ENCODE results near the gene MEF2B.

The MEF2B gene
- 0 to 0.34 reads per million in 2 donors for total RNA-seq

DNA sequence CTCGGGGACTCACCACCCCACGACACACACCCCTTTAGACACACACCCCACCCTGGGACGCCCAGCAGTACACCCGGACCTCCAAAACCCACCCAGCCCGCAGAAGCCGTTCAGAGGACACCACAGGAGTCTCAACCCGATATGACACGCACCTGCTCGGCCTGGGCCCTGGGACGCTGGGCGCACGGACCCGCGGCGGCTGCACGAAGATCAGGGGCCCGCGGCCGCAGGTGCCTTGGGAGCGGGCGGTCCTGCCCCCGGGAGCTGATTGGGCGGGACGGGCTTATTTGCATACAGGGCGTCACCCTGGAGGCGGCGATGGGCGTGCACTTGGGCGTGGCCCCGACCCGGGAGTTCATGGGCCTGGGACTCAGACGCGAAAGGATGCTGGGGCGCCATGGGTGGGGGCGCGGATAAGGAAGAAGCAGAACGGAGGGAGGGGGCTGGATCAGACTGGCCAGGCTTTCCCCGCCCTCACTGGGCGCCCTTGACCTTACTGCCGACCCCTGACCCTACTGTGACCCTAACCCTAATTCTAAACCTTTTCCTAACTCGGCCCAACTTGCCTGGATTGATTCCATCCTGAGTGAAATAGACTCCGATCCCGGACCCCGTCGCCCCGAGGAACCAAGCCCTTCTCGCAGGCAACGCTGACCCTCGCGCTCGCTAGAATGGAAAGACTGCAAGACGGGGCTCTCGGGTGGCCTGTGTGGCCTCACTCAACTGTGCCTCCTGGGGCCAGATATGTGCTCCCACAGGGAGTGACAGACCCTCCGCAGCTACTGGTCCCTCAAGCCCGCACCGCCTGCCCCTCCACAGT is at the start of gene MEF2B:
Gene MEF2B, minus strand, starts transcription at position 211 of the 820 bp plus-strand sequence. CDS start 19,528 bp downstream, outside the sequence.
- DNase-seq, result peak; percentile 47 to 83 (median 64)

DNA sequence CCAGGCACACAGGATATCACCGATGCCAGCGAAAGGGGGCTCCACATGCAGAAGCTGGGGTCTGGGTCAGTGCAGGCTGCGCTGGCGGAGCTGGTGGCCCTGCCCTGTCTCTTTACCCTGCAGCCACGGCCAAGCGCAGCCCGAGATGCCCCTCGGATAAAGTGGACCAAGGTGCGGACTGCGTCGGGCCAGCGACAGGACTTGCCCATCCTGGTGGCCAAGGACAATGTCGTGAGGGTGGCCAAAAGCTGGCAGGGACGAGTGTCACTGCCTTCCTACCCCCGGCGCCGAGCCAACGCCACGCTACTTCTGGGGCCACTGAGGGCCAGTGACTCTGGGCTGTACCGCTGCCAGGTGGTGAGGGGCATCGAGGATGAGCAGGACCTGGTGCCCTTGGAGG is 48.8 kb upstream of the MEF2B start:
- DNase-seq, result no peak

DNA sequence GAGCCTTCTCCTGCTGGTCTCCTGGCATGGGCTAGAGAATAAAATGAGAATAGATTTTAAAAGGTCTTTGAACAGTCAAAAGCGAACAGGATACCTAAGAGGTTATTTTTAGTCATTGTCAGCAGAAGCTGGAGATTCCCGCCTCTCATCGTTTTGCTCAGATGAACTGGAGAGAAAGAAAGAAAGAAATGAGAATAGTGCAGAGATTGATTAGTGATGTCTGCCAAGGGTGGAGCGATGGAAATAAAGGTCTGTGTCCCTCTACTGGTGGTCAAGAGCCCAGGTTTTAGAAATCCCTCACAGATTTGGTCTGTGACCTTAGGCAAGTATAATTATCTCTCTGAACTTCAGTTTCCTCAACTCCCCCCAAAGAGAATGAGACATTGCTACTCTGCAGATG is 47.0 kb upstream of the MEF2B start:
- DNase-seq, result peak in 1 of 5 experiments; percentile 26

DNA sequence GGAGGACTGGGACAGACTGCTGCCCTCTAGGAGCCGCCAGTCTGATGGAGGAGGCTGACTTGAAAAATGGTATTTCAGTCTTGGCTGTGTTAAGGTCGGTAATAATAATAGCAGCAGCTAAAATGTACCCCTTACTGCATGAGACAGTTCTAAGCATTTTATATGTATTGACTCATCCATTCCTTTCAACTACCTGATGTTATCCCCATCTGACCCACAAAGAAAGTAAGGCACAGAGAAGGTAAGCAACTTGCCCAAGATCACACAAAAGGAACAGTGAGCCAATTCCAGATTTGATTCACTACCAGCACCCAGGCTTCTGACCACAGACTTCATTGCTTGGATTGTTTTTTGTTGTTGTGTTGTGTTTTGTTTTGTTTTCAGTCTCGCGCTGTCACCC is 45.7 kb upstream of the MEF2B start:
- no peak for DNase-seq

DNA sequence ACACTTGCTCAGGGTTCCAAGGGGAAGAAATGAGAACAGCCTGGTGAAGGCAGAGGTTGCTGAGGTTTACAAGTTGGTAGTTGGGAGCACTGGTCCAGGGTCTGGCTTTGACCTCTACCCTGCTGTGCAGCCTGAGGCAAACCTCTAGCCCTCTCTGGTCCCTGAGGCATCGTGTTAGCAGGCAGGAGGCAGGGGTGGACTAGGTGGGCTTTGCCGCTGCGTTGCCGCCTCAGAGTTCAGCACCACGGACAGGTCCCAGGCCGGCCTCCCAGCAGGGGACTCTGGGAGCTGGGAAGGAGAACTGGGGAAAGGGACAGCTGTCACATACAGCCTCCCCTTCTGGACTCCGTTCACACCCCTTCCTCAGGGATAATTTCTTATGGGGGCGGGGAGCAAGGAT is 44.8 kb upstream of the MEF2B start:
- no peak for DNase-seq

DNA sequence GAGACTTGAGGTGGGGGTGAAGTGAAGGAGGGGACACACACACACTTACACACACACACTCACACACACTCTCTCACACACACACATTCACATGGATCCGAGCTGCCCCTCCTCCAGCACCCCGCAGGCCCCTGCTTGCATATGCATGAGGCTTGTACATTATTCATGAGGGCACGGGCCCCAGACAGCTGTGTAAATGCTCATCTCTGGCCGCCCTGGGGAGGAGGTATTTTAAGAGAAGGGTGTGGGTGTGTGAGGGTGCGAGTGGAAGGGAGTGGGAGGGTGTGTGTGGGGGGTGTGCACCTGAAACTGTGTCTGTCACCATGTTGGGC is 44.1 kb upstream of the MEF2B start:
- no peak for DNase-seq

DNA sequence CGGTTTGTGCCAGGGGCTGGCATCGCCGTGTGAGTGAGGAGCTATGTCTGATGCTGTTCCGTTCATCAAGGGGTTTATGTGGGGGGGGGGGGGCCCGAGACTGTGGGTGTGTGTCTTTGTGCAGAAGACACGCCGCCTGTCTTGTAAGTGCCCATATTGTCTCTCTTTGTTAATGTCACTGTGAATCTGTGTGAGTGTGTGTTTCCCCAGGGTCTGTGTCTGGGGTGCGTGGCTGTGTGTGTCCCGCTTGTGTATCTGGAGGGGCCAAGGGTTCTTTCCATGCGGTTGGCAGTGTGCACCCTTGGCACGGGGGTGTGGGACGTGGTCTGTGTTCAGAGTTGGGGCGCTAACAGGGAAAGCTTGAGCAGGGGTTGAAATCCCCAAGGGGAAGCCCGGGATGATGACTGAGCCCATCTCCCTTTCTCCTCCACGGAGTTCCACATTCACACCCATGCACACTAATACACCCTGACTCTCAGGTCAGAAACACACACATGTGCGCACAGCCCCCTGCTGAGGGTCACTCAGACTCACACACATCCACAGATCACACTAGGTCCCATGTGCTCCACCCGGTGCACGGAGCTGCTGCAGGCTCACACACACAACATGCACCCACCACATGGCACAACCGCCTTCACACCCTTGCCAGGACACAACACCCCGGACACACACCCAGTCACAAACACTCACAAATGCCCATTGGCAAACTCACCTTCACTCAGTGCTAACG is 43.5 kb upstream of the MEF2B start:
- no peak for DNase-seq

DNA sequence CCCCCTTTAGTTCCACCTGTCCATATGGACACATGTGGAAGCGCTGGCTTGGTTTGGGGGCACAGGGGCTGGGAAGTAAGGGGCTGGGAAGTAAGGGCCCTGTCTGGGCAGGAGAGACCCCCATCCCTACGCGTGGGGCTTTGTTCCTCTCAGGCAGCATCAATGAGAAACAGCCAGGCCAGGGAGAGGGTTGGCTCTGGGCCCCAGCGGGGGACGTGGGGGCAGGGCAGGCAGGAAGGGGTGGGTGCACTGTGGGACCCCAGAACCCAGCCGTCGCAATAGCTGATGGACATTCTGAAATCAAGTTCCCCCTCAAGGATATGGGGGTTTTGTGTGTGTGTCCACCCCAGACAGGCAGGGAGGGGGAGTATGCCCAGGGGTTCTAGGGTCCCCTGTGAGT is 42.9 kb upstream of the MEF2B start:
- DNase-seq, result no peak

DNA sequence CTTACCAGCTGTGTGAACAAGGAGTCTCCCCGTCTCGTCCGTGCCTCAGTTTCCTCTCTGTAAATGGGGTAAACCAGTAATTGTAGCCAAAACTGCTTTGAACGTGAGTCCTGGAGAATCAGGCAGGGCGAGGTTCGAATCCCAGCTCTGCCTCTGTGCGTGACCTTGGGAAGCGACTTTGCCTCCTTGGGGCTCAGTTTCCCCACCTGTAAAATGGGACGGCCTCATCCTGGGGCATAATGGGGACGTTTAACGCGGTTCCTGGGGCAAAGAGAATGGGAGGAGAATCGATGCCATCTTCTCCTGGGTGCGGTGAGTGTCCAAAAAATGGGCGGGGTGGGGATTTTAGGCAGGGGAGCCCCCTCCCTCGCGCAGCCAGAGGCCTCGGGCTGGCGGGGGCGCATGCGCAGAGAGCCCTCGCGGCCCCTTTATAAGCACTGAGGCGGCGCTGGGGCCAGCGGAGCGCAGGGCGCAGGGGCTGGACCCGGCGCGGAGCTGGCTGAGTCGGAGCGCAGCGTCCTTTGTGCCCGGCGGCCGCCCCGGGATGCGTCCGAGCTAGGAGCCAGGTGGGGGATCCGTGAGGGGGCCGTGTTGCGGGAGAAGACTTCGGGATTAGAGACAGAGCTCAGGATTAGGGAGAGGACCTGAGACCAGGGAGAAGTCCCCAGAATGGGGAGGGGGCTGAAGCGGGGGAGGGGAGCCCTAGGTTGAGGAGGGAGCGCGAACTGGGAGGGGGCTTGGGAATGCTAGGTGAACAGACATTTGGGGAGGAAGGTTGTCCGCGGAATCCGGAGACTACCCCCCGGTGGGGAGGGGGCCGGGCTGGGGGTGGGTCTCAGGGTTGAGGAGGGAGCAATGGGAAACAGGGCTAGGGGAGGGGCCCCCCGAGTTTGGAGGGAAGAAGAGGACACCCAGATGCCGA is 41.7 kb upstream of the MEF2B start, which contains the start of gene NCAN:
Gene NCAN, plus strand, starts transcription at position 460 of the 922 bp plus-strand sequence. CDS start 4,996 bp downstream, outside the sequence.
- DNase-seq, result no peak

DNA sequence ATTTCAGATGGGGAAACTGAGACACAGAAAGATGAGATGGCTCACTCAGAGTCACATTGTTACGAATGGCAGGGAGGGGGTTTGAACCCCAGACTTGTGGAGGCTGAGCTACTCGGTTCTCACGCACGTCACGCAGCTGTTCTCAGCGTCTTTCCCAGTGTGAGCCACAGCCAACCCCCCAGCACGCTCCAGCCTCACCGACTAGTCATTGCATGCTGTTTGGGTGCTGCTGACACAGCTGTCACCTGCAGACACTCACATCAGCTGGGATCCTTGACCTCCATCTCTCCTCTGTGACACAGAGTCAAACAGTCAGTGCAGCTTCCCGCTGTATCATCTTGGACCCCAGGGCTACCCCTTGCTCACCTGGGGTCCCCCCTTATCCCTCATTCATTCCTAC is 39.3 kb upstream of the MEF2B start:
- no peak for DNase-seq

DNA sequence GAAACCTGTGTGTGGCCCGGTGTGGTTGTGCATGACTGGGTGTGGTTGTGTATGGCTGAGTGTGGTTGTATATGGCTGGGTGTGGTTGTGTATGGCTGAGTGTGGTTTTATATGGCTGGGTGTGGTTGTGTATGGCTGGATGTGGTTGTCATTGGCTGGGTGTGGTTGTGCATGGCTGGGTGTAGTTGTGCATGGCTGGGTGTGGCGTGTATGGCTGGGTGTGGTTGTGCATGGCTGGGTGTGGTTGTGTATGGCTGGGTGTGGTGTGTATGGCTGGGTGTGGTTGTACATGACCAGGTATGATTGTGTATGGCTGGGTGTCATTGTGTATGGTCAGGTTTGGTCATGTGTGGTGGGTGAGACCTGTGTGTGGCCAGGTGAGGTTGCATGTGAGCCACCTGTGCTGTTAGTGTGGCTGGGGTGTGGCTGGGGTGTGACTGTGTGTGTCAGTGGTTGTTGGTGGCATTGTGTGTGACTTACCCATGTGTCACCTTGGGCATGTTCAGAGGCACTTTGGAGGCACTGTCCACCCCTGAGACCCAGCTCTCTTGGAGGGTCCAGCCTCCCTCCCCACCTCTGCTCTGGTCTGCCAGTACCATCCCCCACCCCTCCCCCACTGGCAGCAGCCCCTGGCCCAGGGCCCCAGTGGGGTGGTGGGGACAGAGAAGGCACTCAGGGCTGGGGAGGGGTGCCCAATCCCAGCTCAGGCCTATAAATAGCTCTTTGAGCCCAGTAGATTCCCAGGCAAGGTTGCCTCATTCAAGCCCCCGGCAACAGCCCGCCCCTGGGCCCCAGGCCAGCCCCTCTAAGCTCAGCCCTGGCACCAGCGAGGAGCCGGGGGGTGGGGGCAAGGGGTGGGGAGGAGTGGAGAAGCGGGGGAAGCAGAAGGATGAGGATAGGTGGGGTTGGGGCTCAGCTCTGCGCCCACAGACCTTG is 37.8 kb upstream of the MEF2B start:
- peak in 1 of 5 experiments; percentile 61 for DNase-seq

DNA sequence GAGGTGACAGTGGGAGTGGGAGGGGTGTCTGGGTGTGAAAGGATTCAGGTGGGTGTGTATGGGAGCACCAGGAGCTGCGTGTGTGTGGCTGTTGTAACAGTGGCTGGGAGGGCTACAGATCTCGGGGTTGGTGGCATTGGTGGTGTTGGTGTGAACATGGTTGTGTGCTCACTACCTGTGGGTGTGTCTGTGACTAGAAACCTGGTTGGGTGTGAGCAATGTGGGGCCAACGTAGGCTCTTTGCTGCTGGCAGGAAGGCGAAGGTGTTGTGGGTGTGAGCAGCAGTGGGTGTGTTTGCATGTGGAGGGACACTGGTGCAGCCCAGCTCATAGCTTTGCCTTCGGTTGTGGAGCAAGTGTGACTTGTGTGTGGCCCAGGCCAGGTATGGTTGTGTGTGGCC is 36.9 kb upstream of the MEF2B start:
- no peak for DNase-seq

DNA sequence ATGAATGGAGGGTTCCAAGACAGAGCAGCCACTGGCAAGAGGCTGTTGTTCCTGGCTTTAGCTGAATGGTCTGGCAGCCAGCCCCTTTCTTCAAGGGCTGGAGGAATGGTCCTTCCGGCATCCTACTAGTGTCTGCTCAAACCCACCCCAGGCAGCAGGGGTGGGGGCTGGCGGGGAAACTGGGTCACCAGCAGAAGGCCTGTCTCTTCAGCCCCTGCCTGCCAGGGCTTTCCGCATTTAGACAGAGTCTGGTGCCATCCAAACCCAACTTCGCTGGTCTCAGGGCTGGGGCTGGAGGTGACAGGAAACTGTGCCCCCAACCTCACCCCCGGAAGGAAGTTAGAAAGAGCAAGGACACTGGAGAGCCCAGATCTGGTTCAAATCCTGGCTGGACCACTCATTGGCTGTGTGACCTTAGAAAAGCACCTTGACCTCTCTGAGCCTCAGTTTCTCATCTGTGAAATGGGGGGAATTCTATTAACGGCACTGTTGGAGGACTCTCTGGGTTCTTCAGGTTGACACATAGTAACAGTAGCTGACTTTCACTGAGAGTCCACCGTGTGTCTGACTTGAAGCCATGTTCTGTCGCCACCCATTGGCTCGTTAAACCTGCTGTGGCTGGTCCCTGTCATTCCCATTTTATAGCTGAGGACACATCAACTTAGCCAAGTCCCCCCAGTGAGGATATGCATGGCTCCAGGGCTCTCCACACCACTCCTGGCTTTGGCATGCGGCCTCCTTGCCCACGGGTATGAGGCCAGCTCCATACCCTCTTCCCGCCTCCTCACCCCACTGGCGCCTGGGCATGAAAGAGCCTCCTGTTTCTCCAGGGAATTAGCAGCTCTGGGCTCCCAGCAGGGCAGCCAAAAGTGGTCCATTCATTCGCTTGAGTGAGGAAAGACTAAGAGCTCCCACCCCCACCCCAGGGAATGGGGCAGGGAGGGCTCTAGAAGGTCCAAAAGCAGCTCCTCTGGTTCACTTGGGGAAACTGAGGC is 35.6 kb upstream of the MEF2B start:
- no peak for DNase-seq

DNA sequence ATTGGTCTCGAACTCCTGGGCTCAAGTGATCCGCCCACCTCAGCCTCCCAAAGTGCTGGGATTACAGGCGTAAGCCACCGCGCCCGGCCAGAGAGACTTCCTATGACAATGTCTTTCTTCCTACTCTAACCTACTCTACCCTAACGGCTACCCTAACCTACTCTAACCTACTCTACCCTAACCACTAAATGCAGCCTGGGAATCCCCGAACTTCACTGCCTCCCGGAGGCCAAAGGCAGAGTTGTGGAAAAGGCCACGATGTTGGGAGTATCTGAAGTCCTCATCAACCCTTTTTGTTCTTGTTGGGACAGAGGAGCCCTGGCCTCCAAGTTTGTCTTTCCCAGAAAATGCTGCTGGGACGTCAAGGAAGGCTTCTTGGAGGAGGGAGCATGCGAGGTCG is 34.1 kb upstream of the MEF2B start:
- DNase-seq, result no peak

DNA sequence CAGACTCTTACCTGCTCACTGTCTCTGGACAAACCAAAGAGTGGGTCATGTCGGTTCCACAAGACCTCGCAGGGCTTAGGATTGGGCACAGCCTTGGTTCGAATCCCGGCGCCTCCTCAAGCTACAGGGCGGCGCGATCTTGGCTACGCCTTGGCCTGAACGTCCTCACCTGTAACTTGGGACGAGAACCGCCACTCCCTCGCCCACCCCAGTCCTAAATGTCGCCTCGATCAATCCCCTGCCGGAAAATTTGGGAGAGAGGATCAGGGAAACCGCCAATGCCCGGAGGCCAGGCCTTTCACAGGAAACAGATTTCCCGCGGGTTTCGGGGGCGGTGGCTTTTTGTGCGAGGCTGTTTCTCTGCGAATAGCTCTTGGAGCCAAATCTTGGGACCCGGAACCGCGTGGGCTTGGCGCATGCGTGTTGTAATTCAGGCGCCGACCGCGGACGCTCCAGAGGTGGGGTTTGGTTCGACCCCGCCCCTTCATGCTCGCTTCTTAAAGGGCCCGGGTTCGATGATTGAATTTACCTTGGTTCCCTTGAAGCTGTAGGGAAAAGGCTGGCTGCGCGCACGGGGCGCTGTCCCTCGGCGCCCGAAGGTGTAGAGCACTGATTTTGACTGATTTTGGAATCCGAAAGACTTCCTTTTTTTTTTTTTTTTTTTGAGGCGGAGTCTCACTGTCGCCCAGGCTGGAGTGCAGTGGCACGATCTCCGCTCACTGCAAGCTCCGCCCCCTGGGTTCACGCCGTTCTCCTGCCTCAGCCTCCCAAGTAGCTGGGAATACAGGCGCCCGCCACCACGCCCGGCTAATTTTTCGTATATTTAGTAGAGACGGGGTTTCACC is 33.2 kb upstream of the MEF2B start, which contains the start of gene NR2C2AP:
Gene NR2C2AP, minus strand, starts transcription at position 403 of the 845 bp plus-strand sequence. Its CDS starts 354 bp downstream, at position 49.
- DNase-seq, result peak; percentile 82 to 93 (median 87)

DNA sequence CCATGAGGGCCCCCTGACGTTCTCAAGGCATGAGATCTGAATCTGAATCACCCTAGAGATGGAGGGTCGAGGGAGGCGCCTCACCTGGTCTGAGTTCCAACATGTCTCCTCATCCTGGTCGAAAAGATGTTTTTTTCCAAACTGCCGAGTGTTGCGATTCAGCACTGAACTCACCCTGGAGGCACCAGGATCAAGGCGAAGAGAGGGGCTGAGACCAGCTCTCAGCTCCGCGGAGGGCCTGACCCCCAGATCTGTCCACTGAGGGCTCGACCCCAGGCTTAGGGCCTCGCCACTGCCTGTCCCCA is 32.6 kb upstream of the MEF2B start:
- DNase-seq, result no peak

DNA sequence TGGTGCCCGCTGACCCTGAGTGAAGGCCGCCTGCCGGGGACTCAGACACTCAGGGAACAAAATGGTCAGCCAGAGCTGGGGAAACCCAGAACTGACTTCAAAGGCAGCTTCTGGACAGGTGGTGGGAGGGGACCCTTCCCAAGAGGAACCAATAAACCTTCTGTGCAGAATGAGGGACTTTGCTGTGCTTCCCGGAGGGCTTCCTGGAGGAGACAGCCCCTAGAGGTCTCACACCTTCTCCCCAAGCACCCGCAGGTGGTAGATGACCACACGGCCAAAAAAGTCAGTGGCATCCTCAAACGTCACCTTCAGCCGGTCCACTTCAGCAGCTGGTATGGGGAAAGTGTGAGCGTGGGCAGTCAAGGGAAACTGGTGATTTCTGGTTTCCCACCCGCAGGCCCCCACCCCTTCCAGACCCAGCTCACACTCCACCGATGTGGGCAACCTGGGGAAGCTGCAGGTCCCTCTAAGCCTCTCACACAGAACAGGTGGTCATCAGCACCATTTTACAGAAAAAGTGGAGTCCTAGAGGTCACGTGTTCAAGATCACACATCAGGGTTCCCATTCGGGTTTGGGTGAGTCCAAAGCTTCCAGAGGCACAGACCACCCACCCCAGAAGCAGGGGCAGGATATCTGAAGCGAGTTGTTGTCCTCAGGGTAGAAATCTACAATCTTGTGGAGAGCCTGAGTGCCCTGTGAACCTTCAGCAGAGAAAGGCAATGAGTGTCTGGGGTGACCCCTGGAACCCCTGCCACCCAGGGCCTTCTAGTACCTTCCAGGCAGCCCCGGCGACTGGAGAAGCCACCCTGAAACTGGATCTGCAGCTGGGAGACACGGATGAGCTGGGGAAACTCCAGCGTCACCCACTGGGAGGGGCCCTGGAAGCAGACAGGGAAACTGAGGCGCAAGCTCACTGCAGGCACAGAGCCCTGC is 31.9 kb upstream of the MEF2B start:
- DNase-seq, result no peak

DNA sequence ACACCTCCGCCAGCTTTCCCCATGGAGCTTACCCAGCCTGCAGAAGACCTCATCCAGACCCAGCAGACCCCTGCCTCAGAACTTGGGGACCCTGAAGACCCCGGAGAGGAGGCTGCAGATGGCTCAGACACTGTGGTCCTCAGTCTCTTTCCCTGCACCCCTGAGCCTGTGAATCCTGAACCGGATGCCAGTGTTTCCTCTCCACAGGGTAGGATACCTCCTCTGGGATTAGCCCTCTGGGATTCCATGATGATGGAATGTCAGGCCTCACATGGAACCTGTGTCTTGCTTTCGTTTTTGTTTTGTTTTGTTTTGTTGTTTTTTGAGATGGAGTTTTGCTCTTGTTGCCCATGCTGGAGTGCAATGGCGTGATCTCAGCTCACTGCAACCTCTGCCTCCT is 23.9 kb upstream of the MEF2B start:
- DNase-seq, result no peak

Data from T-helper 2 cell (primary cell).